ENCODE measurements around the gene ZNF345.

DNA sequence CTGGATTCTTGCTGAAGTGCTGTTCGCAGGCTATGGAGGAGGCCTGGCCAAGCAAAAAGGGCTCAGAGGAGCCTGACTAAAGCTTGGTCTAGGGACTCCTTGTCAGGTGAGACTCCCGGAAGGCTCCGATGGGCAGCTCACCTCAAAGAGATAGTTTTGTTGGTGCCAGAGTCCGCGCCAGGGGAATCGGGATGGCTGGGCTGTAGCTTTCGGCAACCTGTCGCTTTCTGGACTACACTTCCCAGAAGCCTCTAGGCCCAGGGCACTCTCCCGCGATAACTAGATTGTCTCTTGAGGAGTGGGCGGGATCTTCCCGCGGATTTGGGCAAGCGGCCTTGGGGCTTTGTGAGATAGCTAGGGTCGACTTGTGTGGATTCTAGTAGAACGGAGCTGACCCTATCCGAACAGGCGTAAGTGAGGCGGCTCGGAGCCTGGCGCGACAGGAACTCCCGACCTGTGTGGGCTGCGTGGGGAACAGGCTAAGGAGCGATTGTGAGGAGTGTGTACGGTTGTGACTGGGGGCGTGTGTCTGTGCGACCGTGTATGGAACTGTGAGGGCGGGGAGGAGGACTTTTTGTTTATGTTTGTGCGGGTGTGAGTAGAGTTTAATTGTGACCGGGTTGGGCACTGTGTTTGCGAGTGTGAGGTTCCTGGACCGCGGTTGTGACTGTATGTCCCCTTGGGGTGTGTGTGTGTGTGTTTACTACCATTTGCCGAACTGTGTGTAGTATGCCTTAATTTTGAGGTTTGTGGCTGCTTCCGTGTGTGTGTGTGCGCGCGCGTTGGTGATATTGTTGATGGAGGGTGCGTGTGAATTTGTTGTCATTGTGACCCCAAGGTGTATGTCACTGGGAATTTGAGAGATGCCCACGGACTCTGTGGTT is at the start of gene ZNF345:
- TF ChIP-seq, protein P1, sequence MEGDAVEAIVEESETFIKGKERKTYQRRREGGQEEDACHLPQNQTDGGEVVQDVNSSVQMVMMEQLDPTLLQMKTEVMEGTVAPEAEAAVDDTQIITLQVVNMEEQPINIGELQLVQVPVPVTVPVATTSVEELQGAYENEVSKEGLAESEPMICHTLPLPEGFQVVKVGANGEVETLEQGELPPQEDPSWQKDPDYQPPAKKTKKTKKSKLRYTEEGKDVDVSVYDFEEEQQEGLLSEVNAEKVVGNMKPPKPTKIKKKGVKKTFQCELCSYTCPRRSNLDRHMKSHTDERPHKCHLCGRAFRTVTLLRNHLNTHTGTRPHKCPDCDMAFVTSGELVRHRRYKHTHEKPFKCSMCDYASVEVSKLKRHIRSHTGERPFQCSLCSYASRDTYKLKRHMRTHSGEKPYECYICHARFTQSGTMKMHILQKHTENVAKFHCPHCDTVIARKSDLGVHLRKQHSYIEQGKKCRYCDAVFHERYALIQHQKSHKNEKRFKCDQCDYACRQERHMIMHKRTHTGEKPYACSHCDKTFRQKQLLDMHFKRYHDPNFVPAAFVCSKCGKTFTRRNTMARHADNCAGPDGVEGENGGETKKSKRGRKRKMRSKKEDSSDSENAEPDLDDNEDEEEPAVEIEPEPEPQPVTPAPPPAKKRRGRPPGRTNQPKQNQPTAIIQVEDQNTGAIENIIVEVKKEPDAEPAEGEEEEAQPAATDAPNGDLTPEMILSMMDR (IDR thresholded peaks at IDR 0.05), result no peak
- no peak for TF ChIP-seq ZFX (IDR thresholded peaks at IDR 0.05; ENCODE audit: borderline replicate concordance)
